Lung (tissue), 12 donors: ENCODE data around the gene DGCR6L. TPM values are rescaled to one million over a fixed set of nuclear protein-coding genes. Genes with fewer than 3 reads are reported as not detected.
"Not testable (repeated sequence)": the region's sequence is repeated elsewhere in the genome, so short reads cannot be mapped to it uniquely, and the experiment has no call there.

Experiments
- ATAC-seq: fragments of 200-7000 bp; cut with Tn5 transposase; one replicate; pipeline ENCODE4 v1.9.1; 2020; ENCODE audit warnings: moderate number of reproducible peaks; ENCODE audit not compliant: insufficient read depth, low FRiP score
- DNase-seq, 3 donors: peaks; one replicate each; pipeline ENCODE4 v3.0.0-alpha.2; 2013 to 2017
- H3K27ac ChIP-seq, 2 donors: one replicate each; pipeline ENCODE4 v1.5.1; 2013; ENCODE audit warnings: mild to moderate bottlenecking in 2 of 2, moderate library complexity in 2 of 2, control low read depth in 1 of 2, inconsistent platforms in 1 of 2, low read depth in 1 of 2, low read length in 1 of 2
- H3K27me3 ChIP-seq, 3 donors: one replicate each; pipeline ENCODE4 v1.5.1; 2013; ENCODE audit warnings: low read length in 2 of 3; ENCODE audit not compliant: control insufficient read depth in 3 of 3, insufficient read depth in 3 of 3
- H3K36me3 ChIP-seq, 4 donors: one replicate each; pipeline ENCODE4 v1.5.1; 2013; ENCODE audit warnings: low read length in 4 of 4, mild to moderate bottlenecking in 1 of 4, moderate library complexity in 1 of 4; ENCODE audit not compliant: control insufficient read depth in 4 of 4, insufficient read depth in 4 of 4
- H3K4me1 ChIP-seq, 5 donors: one replicate each; pipeline ENCODE4 v1.5.1; 2013; ENCODE audit warnings: low read length in 5 of 5, mild to moderate bottlenecking in 2 of 5, moderate library complexity in 1 of 5; ENCODE audit not compliant: control insufficient read depth in 5 of 5, insufficient read depth in 5 of 5
- H3K4me3 ChIP-seq: one replicate; pipeline ENCODE4 v1.5.1; 2013; ENCODE audit warnings: mild to moderate bottlenecking, control low read depth, moderate library complexity
- H3K9ac ChIP-seq, 2 donors: one replicate each; pipeline ENCODE4 v1.5.1; 2013; ENCODE audit warnings: low read length in 2 of 2, control low read depth in 1 of 2; ENCODE audit not compliant: insufficient read depth in 1 of 2
- H3K9me3 ChIP-seq, 4 donors: one replicate each; pipeline ENCODE4 v1.5.1; 2013; ENCODE audit warnings: low read length in 3 of 4, mild to moderate bottlenecking in 1 of 4, moderate library complexity in 1 of 4; ENCODE audit not compliant: control insufficient read depth in 4 of 4, insufficient read depth in 3 of 4
- CTCF ChIP-seq: IDR thresholded peaks from 2 replicates; pipeline ENCODE4 v1.5.1; 2012; ENCODE audit warnings: mild to moderate bottlenecking; ENCODE audit errors: control extremely low read depth, extremely low read depth
- WGBS, 2 donors: extraction: QIAGEN DNeasy Blood & Tissue Kit; methylation state at CpG; one replicate each; pipeline ENCODE4 v1.1.7; 2013; 5-methylcytosine and 5-hydroxymethylcytosine counted together
- polyA plus RNA-seq, 2 donors: library from polyadenylated mRNA; stranded (reverse); fragments of 200-250 nt; gene quantifications; one replicate each; pipeline ENCODE4 v1.2.1, GENCODE V29; 2013
- total RNA-seq, 2 donors: library from RNA; depleted of rRNA in 1 of 2; stranded (reverse); fragments of >200 nt in 1 of 2; gene quantifications; one replicate each; pipeline ENCODE4 v1.2.1, GENCODE V29; 2014 to 2021
- donor health status: control.
- donor health status: control.
- donor health status: Bipolar disorder and iron deficiency.
- donor health status: healthy.
- donor health status: DM: yes; HTN: yes; CAD: no.

The DGCR6L gene
- total and polyA plus RNA-seq, 4 donors: 38.7 to 86.0 (median 42.5) TPM

GRCh38 chr22:20280866-20281265, 39.0 kb downstream of the DGCR6L start:
- no peak for ATAC-seq
- no peak overlapping the region for H3K27ac ChIP-seq
- no peaks in the 10 kb centered on the region for H3K4me1 ChIP-seq
- no peak overlapping the region for H3K9ac ChIP-seq
- WGBS, 2 donors: 83 to 90% methylated on average over 12 of the region's 12 CpGs
- no peak for TF ChIP-seq CTCF
- no peaks in the 10 kb centered on the region for H3K9me3 ChIP-seq
- no peak overlapping the region for H3K4me3 ChIP-seq
- no peaks in the 10 kb centered on the region for H3K36me3 ChIP-seq
- DNase-seq: no peak
- no peaks in the 10 kb centered on the region for H3K27me3 ChIP-seq

- not testable (repeated sequence) for H3K27ac ChIP-seq, H3K9me3 ChIP-seq, H3K4me3 ChIP-seq, ATAC-seq, DNase-seq, H3K9ac ChIP-seq, H3K27me3 ChIP-seq, H3K4me1 ChIP-seq, H3K36me3 ChIP-seq
- WGBS, 2 donors: 75 to 89% methylated on average over 17 to 18 of the region's 21 CpGs
Observed at GRCh38 chr22:20280163-20280562, 39.7 kb downstream of the DGCR6L start.

GRCh38 chr22:20279662-20280134, 40.2 kb downstream of the DGCR6L start:
- ATAC-seq (no peak), DNase-seq (no peak)
- H3K27ac ChIP-seq: no peak overlapping the region

GRCh38 chr22:20278726-20279490, 41.0 kb downstream of the DGCR6L start:
- H3K27ac ChIP-seq, ATAC-seq, H3K4me1 ChIP-seq, H3K36me3 ChIP-seq, H3K9ac ChIP-seq, H3K9me3 ChIP-seq, DNase-seq, H3K4me3 ChIP-seq, H3K27me3 ChIP-seq: not testable (repeated sequence)
- WGBS, 2 donors: 82% methylated on average over 14 to 22 of the region's 22 CpGs

More at GRCh38 chr22:20279662-20280134, 40.2 kb downstream of the DGCR6L start:
- Histone ChIP-seq H3K9ac (no peak overlapping the region), H3K27me3 (no peaks in the 10 kb centered on the region), H3K4me1 (no peaks in the 10 kb centered on the region), H3K4me3 (no peak overlapping the region), H3K9me3 (no peaks in the 10 kb centered on the region), H3K36me3 (no peaks in the 10 kb centered on the region)
- WGBS, 2 donors: 74 to 80% methylated on average over 15 of the region's 15 CpGs
- TF ChIP-seq CTCF: no peak

- not testable (repeated sequence) for H3K4me1 ChIP-seq, H3K36me3 ChIP-seq, H3K27me3 ChIP-seq, H3K27ac ChIP-seq, DNase-seq, ATAC-seq, H3K9ac ChIP-seq, H3K4me3 ChIP-seq, H3K9me3 ChIP-seq
- WGBS, 2 donors: 87 to 90% methylated on average over 17 of the region's 18 CpGs
Observed at GRCh38 chr22:20277936-20278635, 41.8 kb downstream of the DGCR6L start.
